Measurements from ENCODE around the gene TTLL13.
"Not testable (repeated sequence)": the region's sequence is repeated elsewhere in the genome, so short reads cannot be mapped to it uniquely, and the experiment has no call there.

TTLL13 gene

DNA sequence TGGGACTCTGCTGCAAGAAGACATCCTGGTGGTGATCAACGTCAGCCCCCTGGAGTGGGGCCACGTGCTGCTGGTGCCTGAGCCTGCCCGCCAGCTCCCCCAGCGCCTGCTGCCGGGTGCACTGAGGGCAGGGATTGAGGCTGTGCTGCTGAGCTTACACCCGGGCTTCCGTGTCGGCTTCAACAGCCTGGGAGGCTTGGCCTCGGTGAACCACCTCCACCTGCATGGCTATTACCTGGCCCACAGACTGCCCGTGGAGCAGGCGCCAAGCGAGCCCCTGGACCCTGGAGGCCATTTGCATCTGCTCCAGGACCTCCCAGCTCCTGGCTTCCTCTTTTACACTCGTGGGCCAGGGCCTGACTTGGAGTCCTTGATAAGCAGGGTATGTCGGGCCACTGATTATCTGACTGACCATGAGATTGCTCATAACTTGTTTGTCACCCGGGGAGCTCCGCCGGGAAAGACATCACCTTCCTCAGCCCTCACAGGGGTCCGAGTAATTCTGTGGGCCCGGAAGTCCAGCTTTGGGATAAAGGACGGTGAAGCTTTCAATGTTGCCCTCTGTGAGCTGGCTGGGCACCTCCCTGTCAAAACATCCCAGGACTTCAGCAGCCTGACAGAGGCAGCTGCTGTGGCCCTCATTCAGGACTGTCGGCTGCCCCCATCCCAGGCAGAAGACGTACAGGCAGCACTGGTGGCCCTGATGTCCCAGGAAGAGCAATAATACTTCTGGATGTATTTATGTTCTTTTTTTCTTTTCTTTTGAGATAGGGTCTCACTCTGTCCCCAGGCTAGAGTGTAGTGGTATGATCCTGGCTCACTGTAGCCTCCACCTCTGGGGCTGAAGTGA lies 7.8 kb upstream of the TTLL13 start:
- peaks cover 5% of the 10 kb centered on the region for H3K4me1 Mint-ChIP-seq (ENCODE audit: low read depth)
- H3K36me3 Mint-ChIP-seq (ENCODE audit: low read depth) = peaks cover 14% of the 10 kb centered on the region
- no peaks in the 10 kb centered on the region for H3K27me3 Mint-ChIP-seq
- no peak overlapping the region for H3K4me3 Mint-ChIP-seq
- H3K27ac Mint-ChIP-seq = no peak overlapping the region
- H3K9me3 Mint-ChIP-seq = no peaks in the 10 kb centered on the region

DNA sequence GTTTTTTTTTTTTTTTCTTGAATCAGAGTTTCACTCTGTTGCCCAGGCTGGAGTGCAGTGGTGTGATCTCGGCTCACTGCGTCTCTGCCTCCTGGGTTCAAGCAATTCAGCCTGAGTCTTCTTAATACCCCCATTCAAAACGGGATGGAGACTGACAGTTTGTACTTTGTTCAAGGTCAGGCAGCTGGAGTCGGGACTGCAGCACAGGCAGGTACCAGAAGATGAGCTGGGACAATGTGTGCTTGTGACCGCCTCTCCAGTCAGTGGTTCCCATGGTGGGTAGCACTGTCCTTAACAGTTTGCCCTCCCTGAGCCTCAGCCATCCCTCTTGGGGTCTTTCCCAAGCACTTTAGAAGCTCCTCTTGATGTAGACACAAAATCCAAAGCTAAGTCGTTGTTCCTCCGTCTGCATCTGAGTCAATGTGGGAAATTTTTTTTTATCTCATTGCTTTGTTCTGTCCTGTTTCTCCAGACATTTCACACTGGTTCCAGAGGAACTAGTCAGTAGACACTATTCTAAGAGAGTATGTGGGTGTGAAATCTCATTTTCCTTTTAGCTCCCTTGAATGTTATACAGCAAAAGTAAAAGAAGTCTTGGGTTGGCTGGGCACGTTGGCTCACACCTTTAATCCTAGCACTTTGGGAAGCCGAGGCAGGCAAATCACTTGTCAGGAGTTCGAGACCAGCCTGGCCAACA lies 5.3 kb upstream of the TTLL13 start:
- Mint-ChIP-seq H3K4me3 (no peak overlapping the region), H3K36me3 (ENCODE audit: low read depth) (peaks cover 4% of the 10 kb centered on the region), H3K27ac (no peak overlapping the region), H3K9me3 (no peaks in the 10 kb centered on the region), H3K4me1 (ENCODE audit: low read depth) (peaks cover 10% of the 10 kb centered on the region), H3K27me3 (no peaks in the 10 kb centered on the region)

DNA sequence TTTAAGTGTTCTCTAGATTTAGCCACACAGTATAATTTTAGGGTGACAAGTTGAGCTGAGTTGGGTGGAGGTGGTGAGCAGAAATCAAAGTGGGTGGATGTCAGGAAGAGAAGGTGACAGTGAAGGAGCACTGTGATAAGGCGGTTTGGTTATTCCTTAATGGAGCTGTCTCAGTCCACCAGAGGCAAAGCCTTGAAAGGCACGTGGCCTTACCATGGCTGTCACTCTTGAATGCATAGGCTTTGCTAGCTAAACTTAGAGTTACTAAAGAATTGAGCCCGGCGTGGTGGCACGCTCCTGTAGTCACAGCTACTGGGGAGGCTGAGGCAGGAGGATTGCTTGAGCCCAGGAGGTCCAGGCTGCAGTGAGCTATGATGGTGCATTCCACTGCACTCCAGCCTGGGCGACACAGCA lies 560 bp upstream of the TTLL13 start:
- Mint-ChIP-seq H3K27me3 (no peaks in the 10 kb centered on the region), H3K9me3 (no peaks in the 10 kb centered on the region), H3K36me3 (ENCODE audit: low read depth) (no peaks in the 10 kb centered on the region), H3K27ac (no peak overlapping the region), H3K4me3 (peak overlapping the region; percentile 67), H3K4me1 (ENCODE audit: low read depth) (peaks cover 17% of the 10 kb centered on the region)

DNA sequence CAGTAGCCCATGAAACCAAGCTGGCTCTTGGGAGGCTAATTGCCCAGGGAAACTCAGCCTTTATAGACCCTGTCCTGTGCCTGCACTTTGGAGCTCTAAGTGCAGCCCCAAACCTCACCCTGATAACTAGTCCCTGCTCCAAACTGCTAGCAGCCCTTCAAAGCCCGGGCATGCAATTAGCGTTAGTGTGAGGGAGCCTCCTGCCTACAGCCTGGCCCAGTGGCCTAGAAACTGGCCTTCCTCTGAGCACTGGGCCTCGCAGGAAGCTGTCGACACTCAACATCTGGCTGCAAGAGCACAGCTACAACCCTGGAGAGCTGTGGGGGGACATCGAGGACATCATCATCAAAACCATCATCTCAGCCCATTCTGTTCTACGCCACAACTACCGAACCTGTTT lies 8.4 kb downstream of the TTLL13 start:
- Mint-ChIP-seq H3K36me3 (ENCODE audit: low read depth) (no peaks in the 10 kb centered on the region), H3K27ac (no peak overlapping the region), H3K4me1 (ENCODE audit: low read depth) (no peaks in the 10 kb centered on the region), H3K27me3 (no peaks in the 10 kb centered on the region), H3K4me3 (no peak overlapping the region), H3K9me3 (no peaks in the 10 kb centered on the region)

DNA sequence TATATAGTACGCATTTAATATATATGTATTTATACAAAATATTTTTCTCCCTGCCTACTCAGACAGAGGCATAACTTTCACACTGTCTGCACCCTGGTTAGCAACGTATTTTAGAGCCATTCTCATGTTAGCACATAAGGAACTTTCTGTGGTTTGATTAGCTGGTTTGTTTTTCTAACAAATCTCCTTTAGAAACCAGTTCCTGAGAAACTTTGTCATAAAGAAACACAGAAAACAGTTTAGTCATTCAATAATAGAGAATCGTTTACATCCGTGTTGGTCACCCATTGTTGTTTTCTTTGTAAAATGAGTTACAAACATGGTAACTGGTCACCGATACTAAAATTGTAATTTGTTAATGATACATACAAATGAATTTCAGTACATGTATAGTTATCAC lies 10.2 kb downstream of the TTLL13 start:
- Mint-ChIP-seq H3K9me3 (no peaks in the 10 kb centered on the region), H3K27ac (no peak overlapping the region), H3K4me3 (no peak overlapping the region), H3K36me3 (ENCODE audit: low read depth) (no peaks in the 10 kb centered on the region), H3K27me3 (no peaks in the 10 kb centered on the region), H3K4me1 (ENCODE audit: low read depth) (peaks cover 10% of the 10 kb centered on the region)

DNA sequence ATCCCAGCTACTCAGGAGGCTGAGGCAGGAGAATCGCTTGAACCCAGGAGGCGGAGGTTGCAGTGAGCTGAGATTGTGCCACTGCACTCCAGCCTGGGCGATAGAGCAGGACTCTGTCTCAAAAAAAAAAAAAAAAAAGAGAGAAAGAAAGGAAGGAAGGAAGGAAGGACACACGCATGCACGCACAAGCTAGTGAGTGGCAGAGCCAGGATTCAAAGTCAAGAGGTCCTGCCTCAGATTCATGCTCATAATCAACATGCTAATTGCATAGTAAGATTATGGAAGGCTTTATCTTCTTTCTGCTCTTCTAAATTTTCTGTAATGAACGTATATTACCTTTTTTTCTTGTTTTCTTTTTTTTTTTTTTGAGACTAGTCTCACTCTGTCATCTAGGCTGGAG lies 11.4 kb downstream of the TTLL13 start:
- not testable (repeated sequence) for H3K9me3 Mint-ChIP-seq; H3K27me3 Mint-ChIP-seq; H3K36me3 Mint-ChIP-seq (ENCODE audit: low read depth); H3K4me3 Mint-ChIP-seq; H3K27ac Mint-ChIP-seq
- H3K4me1 Mint-ChIP-seq (ENCODE audit: low read depth) = peaks cover 14% of the 10 kb centered on the region

DNA sequence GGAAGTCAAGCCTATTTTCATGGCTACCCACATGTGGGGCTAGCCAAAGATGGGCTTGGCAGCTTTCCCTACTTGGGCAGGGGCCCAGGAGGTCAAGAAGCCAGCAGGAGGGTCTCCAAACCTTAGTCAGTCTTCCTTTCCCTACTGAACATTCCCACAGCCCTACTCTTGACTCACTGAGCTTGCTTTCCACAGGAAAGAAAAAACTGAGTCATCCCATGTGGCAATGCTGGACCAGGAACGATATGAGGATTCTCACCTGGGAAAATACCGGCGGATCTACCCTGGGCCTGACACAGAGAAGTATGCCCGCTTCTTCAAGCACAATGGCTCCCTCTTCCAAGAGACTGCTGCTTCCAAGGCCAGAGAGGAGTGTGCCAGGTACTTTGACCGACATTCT lies 12.5 kb downstream of the TTLL13 start:
- Mint-ChIP-seq H3K4me1 (ENCODE audit: low read depth) (peaks cover 18% of the 10 kb centered on the region), H3K27me3 (no peaks in the 10 kb centered on the region), H3K9me3 (no peaks in the 10 kb centered on the region), H3K4me3 (no peak overlapping the region), H3K36me3 (ENCODE audit: low read depth) (peaks cover 9% of the 10 kb centered on the region), H3K27ac (no peak overlapping the region)

DNA sequence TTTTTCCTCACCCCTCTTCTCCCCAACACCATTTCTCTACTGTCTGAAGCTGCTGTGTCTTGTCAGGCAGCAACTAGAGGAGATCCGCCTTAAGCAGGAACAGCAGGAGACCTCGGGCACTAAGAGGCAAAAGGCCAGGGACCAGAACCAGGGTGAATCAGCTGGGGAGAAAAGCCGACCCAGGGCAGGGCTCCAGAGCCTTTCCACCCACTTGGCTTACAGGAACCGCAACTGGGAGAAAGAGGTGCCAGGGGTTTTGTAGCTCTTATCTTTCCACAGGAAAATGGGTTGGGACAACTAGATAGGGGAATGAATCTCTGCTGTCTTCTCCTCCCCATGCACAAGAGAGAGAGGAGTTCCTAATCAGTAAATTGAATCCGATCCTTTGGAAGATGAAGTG lies 13.1 kb downstream of the TTLL13 start:
- H3K9me3 Mint-ChIP-seq = no peaks in the 10 kb centered on the region
- no peak overlapping the region for H3K4me3 Mint-ChIP-seq
- peaks cover 24% of the 10 kb centered on the region for H3K4me1 Mint-ChIP-seq (ENCODE audit: low read depth)
- no peaks in the 10 kb centered on the region for H3K27me3 Mint-ChIP-seq
- H3K27ac Mint-ChIP-seq = no peak overlapping the region
- peaks cover 11% of the 10 kb centered on the region for H3K36me3 Mint-ChIP-seq (ENCODE audit: low read depth)

DNA sequence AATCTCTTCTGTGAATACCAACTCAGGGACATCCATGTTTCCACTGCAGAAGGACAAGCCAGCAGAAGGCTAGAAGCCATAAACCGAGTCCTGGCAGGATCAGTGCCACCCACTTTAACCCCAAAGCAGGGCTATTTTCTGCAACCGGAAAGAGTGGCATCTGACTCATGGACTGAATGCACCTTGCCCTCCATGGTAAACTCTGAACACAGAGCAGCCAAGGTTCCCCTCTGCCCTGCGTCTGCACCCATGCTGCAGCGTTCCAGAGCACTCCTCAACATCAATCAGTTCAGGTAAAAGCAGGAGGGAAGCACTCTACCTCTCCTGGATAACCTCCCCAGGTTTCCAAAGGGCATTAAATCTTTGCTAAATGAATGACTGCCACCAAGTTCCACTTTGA lies 15.3 kb downstream of the TTLL13 start:
- Mint-ChIP-seq H3K36me3 (ENCODE audit: low read depth) (peaks cover 24% of the 10 kb centered on the region), H3K4me3 (peak overlapping the region; percentile 98), H3K27me3 (no peaks in the 10 kb centered on the region), H3K4me1 (ENCODE audit: low read depth) (peaks cover 42% of the 10 kb centered on the region), H3K9me3 (no peaks in the 10 kb centered on the region), H3K27ac (peak overlapping the region; percentile 99)

DNA sequence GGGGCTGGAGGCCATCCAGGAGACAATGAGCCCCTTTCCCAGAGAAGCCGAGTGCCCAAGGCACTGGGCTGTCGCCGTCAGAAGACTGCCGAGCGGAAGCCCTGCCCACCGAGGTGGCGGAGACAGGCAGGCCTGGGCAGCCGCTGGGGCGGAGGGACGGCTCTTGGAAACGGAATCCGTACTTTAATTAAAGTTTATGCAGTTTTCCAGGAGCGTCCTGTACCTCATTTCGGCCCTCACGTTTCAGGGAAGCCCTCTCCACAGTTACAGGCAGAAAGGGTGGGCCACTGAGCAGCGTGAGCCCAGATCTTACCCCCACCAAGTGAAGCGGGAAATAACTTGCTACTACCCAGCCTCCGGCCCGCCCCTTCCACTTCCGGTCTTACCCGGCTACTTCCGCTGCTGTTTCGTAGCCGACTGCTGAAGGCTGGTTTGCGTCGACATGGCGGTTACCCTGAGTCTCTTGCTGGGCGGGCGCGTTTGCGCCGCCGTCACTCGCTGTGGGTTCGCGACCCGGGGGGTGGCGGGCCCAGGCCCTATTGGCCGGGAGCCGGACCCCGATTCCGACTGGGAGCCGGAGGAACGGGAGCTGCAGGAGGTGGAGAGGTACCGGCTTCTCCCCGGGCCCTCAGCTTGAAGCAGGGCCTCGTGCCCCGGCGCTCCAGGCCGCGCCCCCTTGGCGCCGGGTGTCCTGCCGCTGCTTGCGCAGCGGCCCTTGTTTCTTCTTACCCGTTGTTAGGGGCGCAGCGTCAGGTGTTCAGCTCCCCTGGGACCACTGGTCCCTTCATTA lies 16.1 kb downstream of the TTLL13 start, which contains the start of gene NGRN:
NGRN (plus strand) TSS at position 402 of the 790 bp plus-strand sequence; CDS start at position 443, 41 bp downstream.
- Mint-ChIP-seq H3K27me3 (no peaks in the 10 kb centered on the region), H3K27ac (peak within 1 kb of the TSS; percentile 99), H3K4me1 (ENCODE audit: low read depth) (peaks cover 50% of the 10 kb centered on the region), H3K9me3 (no peaks in the 10 kb centered on the region), H3K36me3 (ENCODE audit: low read depth) (peaks cover 32% of the 10 kb centered on the region), H3K4me3 (peak within 1 kb of the TSS; percentile 98)

DNA sequence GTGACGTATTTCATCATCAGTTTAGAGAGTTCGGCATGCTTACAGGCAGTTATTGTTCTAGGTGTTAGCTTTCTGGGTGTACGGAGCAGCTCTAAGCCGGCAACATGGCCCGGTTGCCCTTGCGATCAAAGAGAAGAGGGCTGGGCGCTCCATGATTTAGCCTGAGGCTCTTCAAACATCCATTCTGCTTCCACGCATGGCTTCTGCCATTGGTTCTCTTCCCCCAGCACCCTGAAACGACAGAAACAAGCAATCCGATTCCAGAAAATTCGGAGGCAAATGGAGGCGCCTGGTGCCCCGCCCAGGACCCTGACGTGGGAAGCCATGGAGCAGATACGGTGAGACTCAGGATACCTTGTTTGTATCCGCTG lies 16.7 kb downstream of the TTLL13 start:
- Mint-ChIP-seq H3K36me3 (ENCODE audit: low read depth) (peaks cover 36% of the 10 kb centered on the region), H3K4me1 (ENCODE audit: low read depth) (peaks cover 53% of the 10 kb centered on the region), H3K4me3 (peak overlapping the region; percentile 98), H3K27me3 (no peaks in the 10 kb centered on the region), H3K9me3 (no peaks in the 10 kb centered on the region), H3K27ac (peak overlapping the region; percentile 99)

DNA sequence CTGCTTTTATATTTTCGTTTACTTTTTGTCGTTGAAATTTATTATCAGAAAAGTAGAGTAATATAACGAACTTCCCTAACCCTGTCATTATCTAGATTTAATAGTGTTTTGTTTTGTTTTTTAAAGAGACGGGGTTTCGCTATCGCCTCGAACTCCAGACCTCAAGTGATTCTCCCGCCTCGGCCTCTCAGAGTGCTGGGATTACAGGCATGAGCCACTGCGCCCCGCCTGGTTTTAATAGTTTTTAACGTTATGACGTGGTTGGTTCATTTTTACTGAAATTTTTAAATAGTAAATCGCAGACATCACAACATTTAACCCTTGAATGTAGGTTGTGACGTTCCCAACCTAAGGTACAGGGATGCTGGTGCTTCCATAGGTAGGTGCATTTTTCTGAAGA lies 17.1 kb downstream of the TTLL13 start:
- Mint-ChIP-seq H3K4me3 (peak overlapping the region; percentile 98), H3K9me3 (no peaks in the 10 kb centered on the region), H3K4me1 (ENCODE audit: low read depth) (peaks cover 58% of the 10 kb centered on the region), H3K27me3 (no peaks in the 10 kb centered on the region), H3K36me3 (ENCODE audit: low read depth) (peaks cover 39% of the 10 kb centered on the region), H3K27ac (peak overlapping the region; percentile 99)

DNA sequence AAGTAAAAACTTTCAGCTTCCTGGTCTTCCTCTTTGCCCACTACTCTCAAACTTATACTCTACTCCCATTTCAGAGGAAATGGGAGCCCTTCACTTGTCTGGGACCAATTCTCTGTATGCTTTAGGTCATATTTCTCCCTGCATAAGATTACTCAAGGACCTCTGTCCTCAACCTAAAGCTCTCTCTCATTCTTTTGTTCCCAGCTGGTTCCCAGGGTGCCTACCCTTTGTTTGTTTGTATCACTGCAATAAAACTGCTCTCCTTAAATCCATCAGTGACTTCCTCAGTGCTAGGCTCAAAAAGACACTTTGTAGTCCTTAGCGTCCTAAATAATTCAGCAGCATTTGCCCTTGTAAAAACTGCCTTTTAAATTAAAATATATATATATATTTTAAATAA lies 19.1 kb downstream of the TTLL13 start:
- peaks cover 68% of the 10 kb centered on the region for H3K4me1 Mint-ChIP-seq (ENCODE audit: low read depth)
- H3K27ac Mint-ChIP-seq = peak overlapping the region; percentile 84
- H3K4me3 Mint-ChIP-seq = peak overlapping the region; percentile 98
- H3K27me3 Mint-ChIP-seq = no peaks in the 10 kb centered on the region
- H3K36me3 Mint-ChIP-seq (ENCODE audit: low read depth) = peaks cover 58% of the 10 kb centered on the region
- H3K9me3 Mint-ChIP-seq = no peaks in the 10 kb centered on the region

DNA sequence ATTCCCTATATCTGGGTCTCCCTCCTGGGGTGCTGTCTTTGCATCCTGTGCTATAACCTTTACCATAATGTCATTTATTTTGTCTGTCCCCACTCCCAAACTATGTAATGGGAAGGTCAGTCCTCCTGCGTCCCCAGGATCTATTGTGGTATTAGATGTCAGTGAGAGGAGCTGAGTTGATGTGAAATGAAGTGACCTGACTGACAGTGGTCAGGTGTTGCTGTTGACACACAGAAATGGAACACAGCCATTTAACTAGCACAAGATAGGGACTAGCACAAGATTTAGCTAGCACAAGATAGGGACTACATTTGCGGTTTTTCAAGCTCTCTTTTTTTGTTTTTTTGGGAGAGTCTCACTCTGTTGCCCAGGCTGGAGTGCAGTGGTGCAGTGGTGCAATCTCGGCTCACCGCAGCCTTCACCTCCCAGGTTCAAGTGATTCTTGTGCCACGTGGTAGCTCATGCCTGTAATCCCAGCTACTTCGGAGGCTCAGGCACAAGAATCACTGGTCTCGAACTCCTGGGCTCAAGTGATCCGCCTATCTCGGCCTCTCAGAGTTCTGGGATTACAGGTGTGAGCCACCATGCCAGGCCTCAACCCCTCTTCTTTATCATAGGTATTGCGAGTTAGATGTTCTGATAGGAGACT lies 21.3 kb downstream of the TTLL13 start:
- Mint-ChIP-seq H3K9me3 (no peaks in the 10 kb centered on the region), H3K36me3 (ENCODE audit: low read depth) (peaks cover 70% of the 10 kb centered on the region), H3K27ac (peak overlapping the region; percentile 66)

More for the DNA sequence above, 21.3 kb downstream of the TTLL13 start:
- peaks cover 56% of the 10 kb centered on the region for H3K4me1 Mint-ChIP-seq (ENCODE audit: low read depth)
- no peaks in the 10 kb centered on the region for H3K27me3 Mint-ChIP-seq
- peak overlapping the region; percentile 6 for H3K4me3 Mint-ChIP-seq

Measured in stimulated activated naive CD8-positive, alpha-beta T cell treated with anti-CD3 and anti-CD28 coated beads, Interleukin-15, Interleukin-2, amounts not matched to agents 100 ng/mL and 50 ng/mL, for 24 hours (primary cell).